Measurements from ENCODE around the gene CASZ1. TPM values are rescaled to one million over a fixed set of nuclear protein-coding genes. Genes with fewer than 3 reads are reported as not detected.
A peak's percentile ranks its signal among the peaks of the same experiment; 100 is the strongest.

The CASZ1 gene
- total and polyA plus RNA-seq, 9 of the 15 experiments (the other 6 are each of a cell fraction or from before 2014, with no cell fraction given) = 0.01 to 4.0 (median 0.76) TPM; not detected in 1

DNA sequence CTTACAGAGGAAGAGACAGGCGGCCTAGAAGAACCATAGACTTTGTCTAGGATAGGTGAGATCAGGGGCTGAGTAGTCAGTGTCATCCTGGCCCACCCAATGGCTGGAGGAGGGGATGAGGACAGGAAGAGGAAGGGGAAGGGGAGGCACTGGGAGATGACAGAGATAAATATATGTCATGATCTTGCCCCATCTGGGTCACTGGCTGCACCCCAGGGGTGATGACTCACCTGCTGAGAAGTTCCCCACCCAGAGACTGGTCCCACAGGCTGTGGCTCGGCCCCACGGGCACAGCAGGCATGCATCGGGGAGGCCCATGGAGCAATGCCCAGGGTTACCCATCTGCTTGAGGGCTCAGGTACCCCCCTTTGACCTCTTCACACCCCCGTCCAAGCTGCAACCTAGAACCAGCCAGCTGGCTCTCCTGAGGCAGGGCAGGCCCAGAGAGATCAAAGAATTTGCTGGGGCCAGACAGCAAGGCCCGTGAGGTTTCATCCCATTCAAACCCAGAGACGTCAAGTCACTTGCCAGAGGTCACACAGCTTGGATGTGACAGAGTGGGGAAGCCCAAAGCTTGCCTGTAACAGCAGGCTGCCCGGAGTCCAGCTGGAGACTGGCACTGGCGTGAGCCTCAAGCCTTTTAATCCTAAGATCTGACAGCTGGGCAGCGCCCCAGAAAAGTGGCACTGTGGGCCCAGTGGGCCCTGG, 34.7 kb upstream of the CASZ1 start:
- no peak for DNase-seq (ENCODE audit: extremely low read depth in 1 of 4, low spot score in 3 of 4)
- TF ChIP-seq, protein P1, sequence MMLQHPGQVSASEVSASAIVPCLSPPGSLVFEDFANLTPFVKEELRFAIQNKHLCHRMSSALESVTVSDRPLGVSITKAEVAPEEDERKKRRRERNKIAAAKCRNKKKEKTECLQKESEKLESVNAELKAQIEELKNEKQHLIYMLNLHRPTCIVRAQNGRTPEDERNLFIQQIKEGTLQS (IDR thresholded peaks at IDR 0.05) = peak; percentile 52
- TF ChIP-seq, protein P1 (CRISPR knock-in tag; conservative IDR thresholded peaks at IDR 0.05) = no peak
- TF ChIP-seq ZFP36 (IDR thresholded peaks at IDR 0.05; ENCODE audit: low read depth, low read length, partially characterized antibody) = peak; percentile 73
- no peak for TF ChIP-seq SRSF1 (IDR thresholded peaks at IDR 0.05; ENCODE audit: low read depth, low read length)
- no peak for TF ChIP-seq ZNF639 (CRISPR knock-in tag; conservative IDR thresholded peaks at IDR 0.05 in 1 of 2, IDR thresholded peaks at IDR 0.05 in 1 of 2)
- TF ChIP-seq RBM25 (IDR thresholded peaks at IDR 0.05; ENCODE audit: low read depth, low read length, severe bottlenecking) = peak; percentile 55
- Histone ChIP-seq H3K4me2 (ENCODE audit: insufficient read depth, low read length) (no peak overlapping the region), H3K27me3 (ENCODE audit: control insufficient read depth in 2 of 2, insufficient read depth in 2 of 2, low read length in 2 of 2) (peaks cover 41 to 71% of the 10 kb centered on the region in 2 experiments), H3K36me3 (ENCODE audit: control insufficient read depth, insufficient read depth, low read length) (no peaks in the 10 kb centered on the region), H4K20me1 (replicated peaks; ENCODE audit: control insufficient read depth, insufficient read depth, low read length) (peaks cover 30% of the 10 kb centered on the region), H3K9ac (ENCODE audit: insufficient read depth in 1 of 2, low read depth in 2 of 2, low read length in 2 of 2) (no peak overlapping the region), H3K4me3 (no peak overlapping the region), H3K4me1 (replicated peaks in 1 of 2; ENCODE audit: control insufficient read depth in 2 of 2, insufficient read depth in 2 of 2, low read length in 2 of 2) (peaks cover 0 to 10% of the 10 kb centered on the region in 2 experiments; a peak in 3 of 5 replicates), H3K79me2 (ENCODE audit: control insufficient read depth, insufficient read depth, low read length) (no peaks in the 10 kb centered on the region), H2AFZ (ENCODE audit: low read depth, low read length) (no peak overlapping the region), H3K27ac (ENCODE audit: extremely low read depth, low read depth, low read length) (no peak overlapping the region), H3K9me1 (ENCODE audit: control insufficient read depth, insufficient read depth, low read length) (no peaks in the 10 kb centered on the region), H3K9me3 (replicated peaks; ENCODE audit: control insufficient read depth, insufficient read depth, low read depth, low read length) (no peaks in the 10 kb centered on the region)
- WGBS (ENCODE audit: insufficient coverage, low coverage, missing lambda C conversion rate) = 0% methylated on average over 10 of the region's 10 CpGs
- POLR2A ChIA-PET = interaction anchor here (0.7 kb wide), 1 partner anchor 13 kb away, joined by 4 read pairs; no protein-coding TSS in a partner anchor
- ATAC-seq = no peak
- BruUV-seq (replicated peaks) = no TSS peak
- FAIRE-seq = no peak
- intact Hi-C loops (cut with micrococcal nuclease) = no loop called here
- in situ Hi-C loops (cut with MboI) = no loop called here
- CTCF ChIA-PET (ENCODE audit: low intra/inter-chr PET ratio) = no interaction called here
